GM19023 (cell line): Measurements from ENCODE around the gene ALPK1.
"Not testable (repeated sequence)": the region's sequence is repeated elsewhere in the genome, so short reads cannot be mapped to it uniquely, and the experiment has no call there.

ENCODE experiments used
- ATAC-seq: cut with Tn5 transposase; IDR thresholded peaks from one replicate; pipeline ENCODE4 v1.9.1; 2021; ENCODE audit warnings: mild to moderate bottlenecking, moderate library complexity; ENCODE audit not compliant: unreplicated experiment

ALPK1 gene

GRCh38 chr4:112284166-112284565, 13.0 kb upstream of the ALPK1 start:
- ATAC-seq: no peak

- ATAC-seq: no peak
Observed at GRCh38 chr4:112284662-112285411, 12.3 kb upstream of the ALPK1 start.

DNA sequence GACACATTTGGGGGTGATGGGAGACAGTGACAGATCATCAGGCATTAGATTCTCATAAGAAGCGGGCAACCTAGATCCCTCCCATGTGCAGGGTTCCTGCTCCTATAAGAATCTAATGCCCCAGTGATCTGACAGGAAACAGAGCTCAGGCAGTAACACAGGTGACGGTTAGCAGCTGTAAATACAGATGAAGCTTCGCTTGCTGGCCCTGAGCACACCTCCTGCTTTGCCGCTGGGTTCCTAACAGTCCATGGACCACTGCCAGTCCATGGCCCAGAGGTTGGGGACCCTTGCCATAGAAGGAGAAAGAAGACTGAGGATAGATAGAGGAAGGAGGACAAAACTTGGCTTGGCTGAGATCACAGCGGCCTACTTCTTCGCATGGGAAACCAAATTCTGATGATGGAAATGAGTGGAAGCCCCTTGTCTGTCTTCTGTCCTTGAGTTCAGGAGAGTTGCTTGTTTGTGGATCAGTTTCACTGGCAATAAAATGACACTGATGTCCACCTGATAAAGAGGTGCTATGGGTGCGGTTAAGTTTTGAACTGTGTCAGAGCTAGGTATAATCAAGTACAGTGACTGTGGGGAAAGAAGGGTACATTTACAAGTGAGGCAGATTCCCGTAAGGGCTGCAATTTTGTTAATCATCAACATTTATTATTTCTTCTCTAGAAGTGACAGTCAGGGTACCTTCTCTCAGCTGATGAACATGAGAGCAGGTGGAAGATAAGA, 9.7 kb upstream of the ALPK1 start:
- peak; percentile 24 for ATAC-seq

- peak; percentile 25 for ATAC-seq
Observed at GRCh38 chr4:112288455-112288854, 8.7 kb upstream of the ALPK1 start.

GRCh38 chr4:112289407-112290253, 7.5 kb upstream of the ALPK1 start:
- ATAC-seq: no peak

GRCh38 chr4:112290341-112290740, 6.8 kb upstream of the ALPK1 start:
- no peak for ATAC-seq

DNA sequence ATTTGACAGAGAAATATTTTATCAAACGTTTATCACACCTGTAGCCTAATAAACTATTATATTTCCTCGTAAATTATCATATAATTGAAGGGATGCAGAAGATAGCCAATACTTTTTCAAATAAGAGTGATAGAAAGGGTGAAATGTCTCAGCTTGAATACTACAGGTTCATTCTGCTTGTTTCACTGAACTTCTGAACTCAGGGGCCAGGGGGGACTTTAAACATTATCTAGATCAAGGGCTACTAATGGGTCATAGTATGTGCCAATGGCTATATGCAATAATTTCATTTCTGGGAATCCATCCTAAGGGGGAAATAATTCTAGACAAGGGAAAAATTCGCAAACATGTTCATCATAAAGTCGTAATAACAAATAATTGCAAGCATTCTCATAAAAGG, 2.6 kb downstream of the ALPK1 start:
- no peak for ATAC-seq

GRCh38 chr4:112302320-112303274, 5.4 kb downstream of the ALPK1 start:
- ATAC-seq: no peak

DNA sequence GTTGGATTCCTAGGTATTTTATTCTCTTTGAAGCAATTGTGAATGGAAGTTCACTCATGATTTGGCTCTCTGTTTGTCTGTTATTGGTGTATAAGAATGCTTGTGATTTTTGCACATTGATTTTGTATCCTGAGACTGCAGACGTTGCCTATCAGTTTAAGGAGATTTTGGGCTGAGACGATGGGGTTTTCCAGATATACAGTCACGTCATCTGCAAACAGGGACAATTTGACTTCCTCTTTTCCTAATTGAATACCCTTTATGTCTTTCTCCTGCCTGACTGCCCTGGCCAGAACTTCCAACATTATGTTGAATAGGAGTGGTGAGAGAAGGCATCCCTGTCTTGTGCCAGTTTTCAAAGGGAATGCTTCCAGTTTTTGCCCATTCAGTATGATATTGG, 8.3 kb downstream of the ALPK1 start:
- not testable (repeated sequence) for ATAC-seq

- not testable (repeated sequence) for ATAC-seq
Observed at GRCh38 chr4:112309263-112309791, 12.2 kb downstream of the ALPK1 start.

DNA sequence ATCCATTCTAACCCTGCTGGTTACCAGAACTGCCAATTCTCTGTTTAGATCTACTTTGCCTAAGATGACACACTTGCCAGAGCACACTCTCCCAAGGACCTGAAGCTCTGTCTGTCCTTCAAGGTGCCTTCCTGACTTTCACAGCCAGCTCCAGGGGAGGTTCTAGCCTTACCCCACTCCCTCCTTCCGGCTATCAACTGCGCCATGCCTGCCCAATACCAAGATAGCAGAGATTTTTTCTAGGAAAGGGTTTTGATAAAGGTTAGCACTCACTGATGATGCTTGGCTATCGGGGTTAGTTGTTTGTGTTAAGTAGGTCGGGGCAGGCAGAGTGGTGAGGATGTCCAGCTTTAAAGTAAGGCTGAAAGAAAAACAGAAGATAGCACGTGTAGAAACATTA, 14.3 kb downstream of the ALPK1 start:
- no peak for ATAC-seq

GRCh38 chr4:112312610-112313239, 15.6 kb downstream of the ALPK1 start:
- peak; percentile 96 for ATAC-seq

GRCh38 chr4:112315446-112315845, 18.3 kb downstream of the ALPK1 start:
- ATAC-seq: no peak

- ATAC-seq: no peak
Observed at GRCh38 chr4:112316360-112316759, 19.2 kb downstream of the ALPK1 start.

DNA sequence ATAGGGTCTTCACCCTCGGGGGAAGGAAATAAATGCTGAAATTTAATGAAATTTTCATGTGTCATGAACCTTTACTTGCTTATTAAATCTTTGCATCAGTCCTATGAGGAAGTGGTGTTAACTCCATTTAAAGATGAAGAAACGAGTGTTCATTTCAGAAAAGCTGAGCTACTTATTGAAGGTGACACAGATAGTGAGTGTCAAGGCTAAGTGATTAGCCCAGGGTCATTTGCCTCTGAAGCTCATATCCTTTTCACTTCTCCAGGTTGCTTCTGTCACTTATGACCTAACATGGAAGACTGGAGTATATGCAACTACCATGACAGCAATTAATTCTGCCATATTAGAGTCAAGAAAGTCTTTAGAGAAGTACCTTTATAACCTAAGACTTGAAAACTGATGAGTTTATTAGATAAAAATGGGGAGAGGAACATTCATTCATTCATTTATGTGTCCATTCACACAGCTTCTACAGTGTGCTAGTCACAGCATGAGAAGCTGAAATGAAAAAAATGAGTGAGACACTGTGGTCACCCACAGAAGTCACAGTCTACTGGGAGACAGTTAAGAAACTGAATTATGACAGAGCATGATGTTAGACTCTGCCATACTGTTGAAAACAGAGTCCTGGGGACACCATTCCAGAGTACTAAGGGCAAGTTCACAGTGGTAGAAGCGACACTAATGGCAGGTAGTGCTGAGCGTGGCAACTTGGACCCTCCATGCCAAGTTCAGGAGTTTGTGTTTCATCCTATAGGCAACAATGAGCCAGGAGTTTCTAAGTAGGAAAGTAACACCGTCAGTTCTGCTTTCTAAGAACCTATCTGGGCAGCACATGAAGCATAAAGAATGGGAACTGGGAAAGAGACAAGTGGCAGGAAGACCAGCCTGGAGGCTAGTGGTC, 21.3 kb downstream of the ALPK1 start:
- ATAC-seq: peak; percentile 95

DNA sequence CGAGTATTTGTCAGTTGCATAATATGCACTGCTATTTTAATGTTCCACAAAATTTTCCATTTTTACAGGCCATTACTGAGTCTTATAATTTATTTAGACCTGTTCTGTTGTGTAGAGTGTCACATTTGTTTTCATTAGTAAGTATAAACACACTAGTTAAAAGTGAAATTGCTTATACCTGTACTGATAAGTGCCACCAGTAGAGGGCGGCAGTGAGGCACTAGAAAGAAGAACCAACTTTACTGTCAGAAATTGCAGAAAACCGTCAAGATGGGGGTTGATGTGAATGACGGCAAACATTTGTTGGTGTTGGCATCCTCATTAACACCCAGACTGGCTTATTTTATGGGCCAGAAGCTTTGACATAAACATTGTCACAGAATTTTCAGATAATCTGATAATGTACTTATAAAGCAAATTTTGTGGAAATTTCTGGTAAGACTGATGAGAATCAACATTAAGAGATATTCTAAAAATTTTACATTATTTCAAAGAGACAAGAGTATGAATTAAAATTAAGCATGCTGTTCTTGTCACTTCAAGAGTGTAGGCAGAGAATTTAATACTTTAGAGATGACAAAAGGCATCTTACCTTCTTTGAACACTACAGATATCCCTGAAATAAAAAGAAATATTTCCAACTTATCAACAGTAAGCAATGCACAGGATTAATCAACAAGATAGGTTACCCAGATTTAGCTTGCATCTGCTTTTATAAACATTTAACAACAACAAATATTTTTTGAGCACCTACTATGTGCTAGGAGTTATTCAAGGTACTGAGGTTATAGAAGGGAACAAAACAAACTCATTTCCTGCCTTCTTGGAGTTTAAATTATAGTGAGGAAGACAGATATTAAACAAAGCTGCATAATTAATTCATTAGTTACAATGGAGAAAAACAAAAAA, 24.9 kb downstream of the ALPK1 start:
- ATAC-seq: no peak

- no peak for ATAC-seq
Observed at GRCh38 chr4:112322866-112323265, 25.7 kb downstream of the ALPK1 start.

- ATAC-seq: no peak
Observed at GRCh38 chr4:112325530-112325929, 28.4 kb downstream of the ALPK1 start.
